GM20431 (cell line): ENCODE results near the gene P3R3URF.
"Not testable (repeated sequence)": the region's sequence is repeated elsewhere in the genome, so short reads cannot be mapped to it uniquely, and the experiment has no call there.

ENCODE experiments used
- in situ Hi-C: fragments of 300-500 bp; cut with MseI, MboI; formaldehyde crosslinking; loops from one replicate; pipeline ENCODE4 v1.15.0; 2020; ENCODE audit warnings: low sequenced_read_pairs; ENCODE audit not compliant: unreplicated experiment

The P3R3URF gene

GRCh38 chr1:46176211-46176865, at the start of gene P3R3URF:
P3R3URF (minus strand) TSS chr1:46176488; CDS start chr1:46176471, 17 bp downstream.
- in situ Hi-C loops, result loop anchor here (5.0 kb wide), 1 partner anchor 139 kb away; no protein-coding TSS in a partner anchor

- in situ Hi-C loops, result no loop called here
Observed at GRCh38 chr1:46224966-46225365, 48.7 kb upstream of the P3R3URF start.

- in situ Hi-C loops, result no loop called here
Observed at GRCh38 chr1:46223472-46223943, 47.2 kb upstream of the P3R3URF start.

- in situ Hi-C loops, result not testable (repeated sequence)
Observed at GRCh38 chr1:46223055-46223454, 46.8 kb upstream of the P3R3URF start.

- in situ Hi-C loops, result no loop called here
Observed at GRCh38 chr1:46221749-46222148, 45.5 kb upstream of the P3R3URF start.

GRCh38 chr1:46220808-46221207, 44.5 kb upstream of the P3R3URF start:
- in situ Hi-C loops, result no loop called here

- in situ Hi-C loops, result no loop called here
Observed at GRCh38 chr1:46219551-46220520, 43.5 kb upstream of the P3R3URF start.

- in situ Hi-C loops, result no loop called here
Observed at GRCh38 chr1:46218443-46218842, 42.2 kb upstream of the P3R3URF start.

GRCh38 chr1:46215504-46215903, 39.2 kb upstream of the P3R3URF start:
- in situ Hi-C loops, result no loop called here

- in situ Hi-C loops, result no loop called here
Observed at GRCh38 chr1:46211051-46211450, 34.8 kb upstream of the P3R3URF start.

GRCh38 chr1:46210561-46210960, 34.3 kb upstream of the P3R3URF start:
- in situ Hi-C loops, result no loop called here

GRCh38 chr1:46206399-46206798, 30.1 kb upstream of the P3R3URF start:
- in situ Hi-C loops, result no loop called here

GRCh38 chr1:46205791-46206190, 29.5 kb upstream of the P3R3URF start:
- in situ Hi-C loops, result no loop called here

- in situ Hi-C loops, result no loop called here
Observed at GRCh38 chr1:46205141-46205540, 28.9 kb upstream of the P3R3URF start.

GRCh38 chr1:46204406-46204742, 28.1 kb upstream of the P3R3URF start:
- in situ Hi-C loops, result no loop called here

GRCh38 chr1:46203738-46204405, 27.6 kb upstream of the P3R3URF start:
- in situ Hi-C loops, result no loop called here

- in situ Hi-C loops, result no loop called here
Observed at GRCh38 chr1:46199233-46199749, 23.0 kb upstream of the P3R3URF start.

GRCh38 chr1:46197964-46198811, 21.9 kb upstream of the P3R3URF start, which contains the start of gene POMGNT1:
POMGNT1 (minus strand) TSS chr1:46198434; CDS start chr1:46197821, 613 bp downstream.
- in situ Hi-C loops, result no loop called here

GRCh38 chr1:46197560-46197963, 21.3 kb upstream of the P3R3URF start:
- in situ Hi-C loops, result no loop called here
